K562 (cell line): Measurements from ENCODE around the gene PNMA8A. TPM values are rescaled to one million over a fixed set of nuclear protein-coding genes. Genes with fewer than 3 reads are reported as not detected.

Experiments
- BRF2 ChIP-seq: IDR thresholded peaks from 3 replicates; pipeline ENCODE4 v1.6.1; 2011; ENCODE audit warnings: borderline replicate concordance, mild to moderate bottlenecking; ENCODE audit not compliant: insufficient read length, insufficient read depth
- CBX3 ChIP-seq, 2 experiments: IDR thresholded peaks; 1 replicate in 1 of 2; 2 replicates in 1 of 2; pipeline ENCODE4 v1.6.1; 2012; ENCODE audit warnings: inconsistent platforms in 2 of 2, low read length in 2 of 2, borderline replicate concordance in 1 of 2, control low read depth in 1 of 2
- COPS2 ChIP-seq: fragments of 450-650 bp; conservative IDR thresholded peaks from 2 replicates; pipeline ENCODE4 v1.6.1; 2016; ENCODE audit warnings: mild to moderate bottlenecking, moderate library complexity
- E2F5 ChIP-seq: sonication (generic); formaldehyde crosslinking; IDR thresholded peaks from 2 replicates; pipeline ENCODE4 v1.8.0; 2022; ENCODE audit warnings: mild to moderate bottlenecking, missing genetic modification reagents
- FIP1L1 ChIP-seq: fragments of 200-400 bp; formaldehyde crosslinking; IDR thresholded peaks from 2 replicates; pipeline ENCODE4 v1.6.1; 2018; ENCODE audit warnings: mild to moderate bottlenecking, low read depth, low read length; ENCODE audit not compliant: poor library complexity, severe bottlenecking
- HDAC6 ChIP-seq: IDR thresholded peaks from 2 replicates; pipeline ENCODE4 v1.6.1; 2012; ENCODE audit warnings: low read depth, mild to moderate bottlenecking, control low read depth, inconsistent platforms, low read length, moderate library complexity
- HINFP ChIP-seq: fragments of 450-650 bp; conservative IDR thresholded peaks from 2 replicates; pipeline ENCODE4 v1.6.1; 2016; ENCODE audit warnings: missing genetic modification characterization, low read depth, mild to moderate bottlenecking, control low read depth, missing compliant biosample characterization
- HOXB6 ChIP-seq: fragments of 250-450 bp; sonication (Bioruptor Pico); IDR thresholded peaks from 2 replicates; pipeline ENCODE4 v1.5.1; 2022; ENCODE audit warnings: mild to moderate bottlenecking, borderline replicate concordance
- KLF10 ChIP-seq: fragments of 250-450 bp; sonication (Bioruptor Pico); IDR thresholded peaks from 2 replicates; pipeline ENCODE4 v1.6.1; 2021; ENCODE audit warnings: matching md5 sums
- MAZ ChIP-seq, 2 experiments: fragments of 450-650 bp in 1 of 2; sonication (generic) in 1 of 2; formaldehyde crosslinking; IDR thresholded peaks in 1 of 2; conservative IDR thresholded peaks in 1 of 2; 2 replicates each; pipeline versions ENCODE4 v1.4.0 to v1.5.0; 2020; ENCODE audit warnings: mild to moderate bottlenecking in 1 of 2, missing genetic modification reagents in 1 of 2
- MNT ChIP-seq, 2 experiments: fragments of 450-650 bp; conservative IDR thresholded peaks; 2 replicates each; pipeline ENCODE4 v1.6.1; 2017; ENCODE audit warnings: mild to moderate bottlenecking in 2 of 2, moderate library complexity in 2 of 2
- PHF20 ChIP-seq: fragments of 450-650 bp; IDR thresholded peaks from 2 replicates; pipeline ENCODE4 v1.6.1; 2018; ENCODE audit not compliant: partially characterized antibody
- RAD21 ChIP-seq, 2 experiments: fragments of 250-450 bp in 1 of 2; fragments of 450-650 bp in 1 of 2; sonication (Bioruptor Pico) in 1 of 2; formaldehyde crosslinking in 1 of 2; IDR thresholded peaks in 1 of 2; conservative IDR thresholded peaks in 1 of 2; 2 replicates each; pipeline versions ENCODE4 v1.4.0 to v1.8.0; 2020 to 2022; ENCODE audit warnings: mild to moderate bottlenecking in 2 of 2, moderate library complexity in 1 of 2
- RBM22 ChIP-seq: fragments of 200-400 bp; formaldehyde crosslinking; IDR thresholded peaks from 2 replicates; pipeline ENCODE4 v1.6.1; 2018; ENCODE audit warnings: low read length, low read depth; ENCODE audit not compliant: poor library complexity, severe bottlenecking
- TBP ChIP-seq: optimal IDR thresholded peaks from 2 replicates; pipeline ENCODE3; 2011; ENCODE audit warnings: low read depth, low read length, improper control_type of control experiment
- TCF15 ChIP-seq: fragments of 250-450 bp; sonication (Bioruptor Pico); IDR thresholded peaks from 2 replicates; pipeline ENCODE4 v1.8.0; 2022; ENCODE audit warnings: moderate library complexity, mild to moderate bottlenecking, inconsistent platforms
- THAP12 ChIP-seq: fragments of 250-450 bp; sonication (Bioruptor Pico); IDR thresholded peaks from 2 replicates; pipeline ENCODE4 v1.9.0; 2021; ENCODE audit warnings: mild to moderate bottlenecking, inconsistent platforms
- ZNF121 ChIP-seq: sonication (generic); formaldehyde crosslinking; conservative IDR thresholded peaks from 2 replicates; pipeline ENCODE4 v1.8.0; 2022; ENCODE audit warnings: missing genetic modification reagents
- polyA plus RNA-seq, 8 experiments: library from polyadenylated mRNA; depleted of rRNA in 4 of 8; stranded (reverse) in 5 of 8; unstranded in 3 of 8; fragments of >200 nt; fragmentation: Nextera tagmentation in 2 of 8; fragmentation: Illumina TruSeq in 1 of 8; extraction: Ambion mirVana in 2 of 8; extraction: Trizol in 1 of 8; gene quantifications; 2 replicates each; pipeline versions ENCODE4 v1.2.1 to v1.2.3, GENCODE V29; 2011 to 2014; ENCODE audit warnings: inconsistent platforms in 1 of 8, missing spikeins in 1 of 8
- total RNA-seq, 7 experiments: library from RNA; depleted of rRNA in 6 of 7; stranded (reverse); fragments of >200 nt in 6 of 7; fragmentation: Illumina TruSeq in 2 of 7; extraction: Trizol in 2 of 7; gene quantifications; 2 replicates each; pipeline versions ENCODE4 v1.2.1 to v1.2.3, GENCODE V29; 2011 to 2021; ENCODE audit warnings: low replicate concordance in 1 of 7

Gene PNMA8A
- total and polyA plus RNA-seq, 9 of the 15 experiments (the other 6 are each of a cell fraction or from before 2014, with no cell fraction given), result 6.6 to 23.8 (median 14.9) TPM

GRCh38 chr19:46513461-46514236 lies 42.3 kb upstream of the PNMA8A start (continued):
- TF ChIP-seq RAD21 (CRISPR knock-in tag; conservative IDR thresholded peaks at IDR 0.05 in 1 of 2, IDR thresholded peaks at IDR 0.05 in 1 of 2), result peak; percentile 89 to 96
- peak; percentile 45 to 62; a peak in 2 of 4 replicates for TF ChIP-seq MNT (conservative IDR thresholded peaks at IDR 0.05)
- TF ChIP-seq FIP1L1, result peak; percentile 30
- TF ChIP-seq THAP12 (CRISPR knock-in tag), result no peak
- no peak for TF ChIP-seq ZNF121 (CRISPR knock-in tag)
- TF ChIP-seq HOXB6 (CRISPR knock-in tag), result no peak
- TF ChIP-seq MAZ (CRISPR knock-in tag; conservative IDR thresholded peaks at IDR 0.05 in 1 of 2, IDR thresholded peaks at IDR 0.05 in 1 of 2), result 0 out of 4 replicates have a peak, but pooled peaks of 1 of the 2 experiments have one; percentile 29
- no peak for TF ChIP-seq TCF15 (CRISPR knock-in tag)
- no peak for TF ChIP-seq HDAC6
- no peak for TF ChIP-seq BRF2
- TF ChIP-seq E2F5 (CRISPR knock-in tag), result no peak
- TF ChIP-seq TBP, result no peak
- no peak for TF ChIP-seq COPS2
- TF ChIP-seq CBX3 (IDR thresholded peaks at IDR 0.05; ENCODE audit: borderline replicate concordance in 1 of 2, low read length in 2 of 2), result peak in 1 of 2 experiments; percentile 52; a peak in 1 of 3 replicates
- no peak for TF ChIP-seq KLF10 (CRISPR knock-in tag)
- peak; percentile 62 for TF ChIP-seq PHF20
- no peak for TF ChIP-seq HINFP (tag)
- no peak for TF ChIP-seq RBM22
